ENCODE measurements around the gene TPO. TPM values are rescaled to one million over a fixed set of nuclear protein-coding genes. Genes with fewer than 3 reads are reported as not detected.
A peak's percentile ranks its signal among the peaks of the same experiment; 100 is the strongest.

The TPO gene
- total RNA-seq, 4 donors from 2014 or later, result 4,215 to 7,965 (median 5,966) TPM

GRCh38 chr2:1539973-1540372 lies 126.7 kb downstream of the TPO start:
- H3K9me3 ChIP-seq, result no peaks in the 10 kb centered on the region
- DNase-seq, result no peak
- WGBS, 2 donors, result 80 to 82% methylated on average over 13 of the region's 13 CpGs
- H3K36me3 ChIP-seq, result peaks cover 50 to 59% of the 10 kb centered on the region in 2 donors
- H3K4me3 ChIP-seq (replicated peaks in 1 of 3), result no peak overlapping the region
- no peak for TF ChIP-seq POLR2A (IDR thresholded peaks at IDR 0.05)
- no peak for TF ChIP-seq CTCF (IDR thresholded peaks at IDR 0.05)
- H3K4me1 ChIP-seq, result no peaks in the 10 kb centered on the region
- H3K27ac ChIP-seq, result no peak overlapping the region
- H3K27me3 ChIP-seq, result no peaks in the 10 kb centered on the region
- intact Hi-C loops (cut with DNase I), result loop anchor here (10.0 kb wide), 1 partner anchor 585 kb away; the partner anchor contains the start of gene SNTG2

- no peaks in the 10 kb centered on the region for H3K4me1 ChIP-seq
- H3K36me3 ChIP-seq, result peaks cover 50 to 59% of the 10 kb centered on the region in 2 donors
- TF ChIP-seq POLR2A (IDR thresholded peaks at IDR 0.05), result no peak
- TF ChIP-seq CTCF (IDR thresholded peaks at IDR 0.05), result no peak
- no peaks in the 10 kb centered on the region for H3K27me3 ChIP-seq
- H3K4me3 ChIP-seq (replicated peaks in 1 of 3), result no peak overlapping the region
- H3K9me3 ChIP-seq, result no peaks in the 10 kb centered on the region
- intact Hi-C loops (cut with DNase I), result loop anchor here (10.0 kb wide), 1 partner anchor 586 kb away; the partner anchor contains the start of gene SNTG2
- H3K27ac ChIP-seq, result no peak overlapping the region
- WGBS, 2 donors, result 89 to 91% methylated on average over 25 of the region's 25 CpGs
- no peak for DNase-seq
Measured at GRCh38 chr2:1540481-1540880, 127.2 kb downstream of the TPO start.

GRCh38 chr2:1541040-1541439 lies 127.8 kb downstream of the TPO start:
- Histone ChIP-seq H3K4me3 (replicated peaks in 1 of 3) (no peak overlapping the region), H3K27me3 (no peaks in the 10 kb centered on the region), H3K36me3 (peaks cover 50 to 59% of the 10 kb centered on the region in 2 donors), H3K4me1 (no peaks in the 10 kb centered on the region), H3K9me3 (no peaks in the 10 kb centered on the region), H3K27ac (no peak overlapping the region)
- intact Hi-C loops (cut with DNase I), result loop anchor here (10.0 kb wide), 1 partner anchor 586 kb away; the partner anchor contains the start of gene SNTG2
- 90 to 95% methylated on average over 6 of the region's 6 CpGs for WGBS, 2 donors
- TF ChIP-seq CTCF (IDR thresholded peaks at IDR 0.05) (no peak), POLR2A (IDR thresholded peaks at IDR 0.05) (no peak)
- no peak for DNase-seq

- intact Hi-C loops (cut with DNase I), result loop anchor here (10.0 kb wide), 1 partner anchor 587 kb away; the partner anchor contains the start of gene SNTG2
- WGBS, 2 donors, result 83 to 87% methylated on average over 15 to 16 of the region's 16 CpGs
- Histone ChIP-seq H3K4me1 (no peaks in the 10 kb centered on the region), H3K36me3 (peaks cover 50 to 59% of the 10 kb centered on the region in 2 donors), H3K27ac (no peak overlapping the region), H3K9me3 (no peaks in the 10 kb centered on the region), H3K4me3 (replicated peaks in 1 of 3) (no peak overlapping the region), H3K27me3 (no peaks in the 10 kb centered on the region)
- no peak for TF ChIP-seq CTCF (IDR thresholded peaks at IDR 0.05)
- no peak for TF ChIP-seq POLR2A (IDR thresholded peaks at IDR 0.05)
- peak in 1 of 2 donors; percentile 4 for DNase-seq
Measured at GRCh38 chr2:1541819-1542475, 128.7 kb downstream of the TPO start.

- peak in 1 of 2 donors; percentile 4 for DNase-seq
- intact Hi-C loops (cut with DNase I), result loop anchor here (10.0 kb wide), 1 partner anchor 588 kb away; the partner anchor contains the start of gene SNTG2
- no peaks in the 10 kb centered on the region for H3K27me3 ChIP-seq
- no peaks in the 10 kb centered on the region for H3K9me3 ChIP-seq
- TF ChIP-seq POLR2A (IDR thresholded peaks at IDR 0.05) (no peak), CTCF (IDR thresholded peaks at IDR 0.05) (no peak)
- no peaks in the 10 kb centered on the region for H3K4me1 ChIP-seq
- WGBS, 2 donors, result 77 to 87% methylated on average over 11 of the region's 11 CpGs
- H3K4me3 ChIP-seq (replicated peaks in 1 of 3), result no peak overlapping the region
- H3K27ac ChIP-seq, result peak overlapping the region in 1 of 3 donors; percentile 23
- peaks cover 50 to 59% of the 10 kb centered on the region in 2 donors for H3K36me3 ChIP-seq
Measured at GRCh38 chr2:1542971-1543370, 129.7 kb downstream of the TPO start.

Data from thyroid gland (tissue), 4 donors.